ENCODE measurements around the gene RTN4R. TPM values are rescaled to one million over a fixed set of nuclear protein-coding genes. Genes with fewer than 3 reads are reported as not detected.

RTN4R gene
- total and polyA plus RNA-seq, 2 experiments from 2014 or later, result 10.6 to 38.4 TPM

DNA sequence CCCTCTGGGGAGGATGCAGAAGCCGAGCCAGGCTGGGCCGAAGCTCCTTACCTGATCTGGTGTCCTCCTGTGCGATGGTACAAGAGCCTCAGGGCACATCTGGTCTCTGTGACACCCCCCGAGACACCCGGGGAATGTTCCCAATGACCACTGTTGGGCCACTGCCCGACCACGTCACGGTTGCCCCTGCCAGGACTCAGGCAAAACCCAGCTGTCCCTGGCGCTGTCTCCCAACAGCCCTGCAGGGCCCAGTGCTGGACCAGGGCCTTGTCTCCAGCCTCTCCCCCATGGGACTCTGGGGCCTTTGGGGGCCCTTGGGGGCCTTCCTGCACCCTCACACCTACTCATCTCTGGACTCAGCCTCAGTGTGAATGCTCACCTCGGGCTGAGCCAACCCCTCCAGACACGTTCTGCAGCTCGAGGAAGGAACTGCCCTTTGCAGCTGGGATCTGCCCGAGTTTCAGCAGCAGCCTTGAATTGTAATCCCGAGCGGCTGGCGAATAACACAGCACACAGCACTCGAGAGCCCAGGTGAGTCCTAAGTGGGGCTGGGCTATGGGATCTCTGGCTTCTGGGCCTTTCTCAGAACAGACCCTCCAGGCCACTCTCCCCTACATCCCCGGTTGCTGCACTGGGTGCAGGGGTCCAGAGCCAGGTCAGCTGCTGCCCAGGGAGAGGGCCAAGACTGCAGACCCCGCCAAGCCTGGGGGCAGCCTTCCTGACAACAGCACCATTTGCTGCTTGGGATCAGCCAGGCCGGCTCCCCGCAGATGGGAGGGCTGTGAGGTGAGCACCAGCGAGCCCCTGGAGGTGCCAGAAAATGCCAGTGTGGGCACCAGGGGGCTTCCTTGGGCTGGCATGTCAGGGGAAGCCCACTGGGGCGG is 39.8 kb downstream of the RTN4R start (continued):
- TF ChIP-seq, protein P1, sequence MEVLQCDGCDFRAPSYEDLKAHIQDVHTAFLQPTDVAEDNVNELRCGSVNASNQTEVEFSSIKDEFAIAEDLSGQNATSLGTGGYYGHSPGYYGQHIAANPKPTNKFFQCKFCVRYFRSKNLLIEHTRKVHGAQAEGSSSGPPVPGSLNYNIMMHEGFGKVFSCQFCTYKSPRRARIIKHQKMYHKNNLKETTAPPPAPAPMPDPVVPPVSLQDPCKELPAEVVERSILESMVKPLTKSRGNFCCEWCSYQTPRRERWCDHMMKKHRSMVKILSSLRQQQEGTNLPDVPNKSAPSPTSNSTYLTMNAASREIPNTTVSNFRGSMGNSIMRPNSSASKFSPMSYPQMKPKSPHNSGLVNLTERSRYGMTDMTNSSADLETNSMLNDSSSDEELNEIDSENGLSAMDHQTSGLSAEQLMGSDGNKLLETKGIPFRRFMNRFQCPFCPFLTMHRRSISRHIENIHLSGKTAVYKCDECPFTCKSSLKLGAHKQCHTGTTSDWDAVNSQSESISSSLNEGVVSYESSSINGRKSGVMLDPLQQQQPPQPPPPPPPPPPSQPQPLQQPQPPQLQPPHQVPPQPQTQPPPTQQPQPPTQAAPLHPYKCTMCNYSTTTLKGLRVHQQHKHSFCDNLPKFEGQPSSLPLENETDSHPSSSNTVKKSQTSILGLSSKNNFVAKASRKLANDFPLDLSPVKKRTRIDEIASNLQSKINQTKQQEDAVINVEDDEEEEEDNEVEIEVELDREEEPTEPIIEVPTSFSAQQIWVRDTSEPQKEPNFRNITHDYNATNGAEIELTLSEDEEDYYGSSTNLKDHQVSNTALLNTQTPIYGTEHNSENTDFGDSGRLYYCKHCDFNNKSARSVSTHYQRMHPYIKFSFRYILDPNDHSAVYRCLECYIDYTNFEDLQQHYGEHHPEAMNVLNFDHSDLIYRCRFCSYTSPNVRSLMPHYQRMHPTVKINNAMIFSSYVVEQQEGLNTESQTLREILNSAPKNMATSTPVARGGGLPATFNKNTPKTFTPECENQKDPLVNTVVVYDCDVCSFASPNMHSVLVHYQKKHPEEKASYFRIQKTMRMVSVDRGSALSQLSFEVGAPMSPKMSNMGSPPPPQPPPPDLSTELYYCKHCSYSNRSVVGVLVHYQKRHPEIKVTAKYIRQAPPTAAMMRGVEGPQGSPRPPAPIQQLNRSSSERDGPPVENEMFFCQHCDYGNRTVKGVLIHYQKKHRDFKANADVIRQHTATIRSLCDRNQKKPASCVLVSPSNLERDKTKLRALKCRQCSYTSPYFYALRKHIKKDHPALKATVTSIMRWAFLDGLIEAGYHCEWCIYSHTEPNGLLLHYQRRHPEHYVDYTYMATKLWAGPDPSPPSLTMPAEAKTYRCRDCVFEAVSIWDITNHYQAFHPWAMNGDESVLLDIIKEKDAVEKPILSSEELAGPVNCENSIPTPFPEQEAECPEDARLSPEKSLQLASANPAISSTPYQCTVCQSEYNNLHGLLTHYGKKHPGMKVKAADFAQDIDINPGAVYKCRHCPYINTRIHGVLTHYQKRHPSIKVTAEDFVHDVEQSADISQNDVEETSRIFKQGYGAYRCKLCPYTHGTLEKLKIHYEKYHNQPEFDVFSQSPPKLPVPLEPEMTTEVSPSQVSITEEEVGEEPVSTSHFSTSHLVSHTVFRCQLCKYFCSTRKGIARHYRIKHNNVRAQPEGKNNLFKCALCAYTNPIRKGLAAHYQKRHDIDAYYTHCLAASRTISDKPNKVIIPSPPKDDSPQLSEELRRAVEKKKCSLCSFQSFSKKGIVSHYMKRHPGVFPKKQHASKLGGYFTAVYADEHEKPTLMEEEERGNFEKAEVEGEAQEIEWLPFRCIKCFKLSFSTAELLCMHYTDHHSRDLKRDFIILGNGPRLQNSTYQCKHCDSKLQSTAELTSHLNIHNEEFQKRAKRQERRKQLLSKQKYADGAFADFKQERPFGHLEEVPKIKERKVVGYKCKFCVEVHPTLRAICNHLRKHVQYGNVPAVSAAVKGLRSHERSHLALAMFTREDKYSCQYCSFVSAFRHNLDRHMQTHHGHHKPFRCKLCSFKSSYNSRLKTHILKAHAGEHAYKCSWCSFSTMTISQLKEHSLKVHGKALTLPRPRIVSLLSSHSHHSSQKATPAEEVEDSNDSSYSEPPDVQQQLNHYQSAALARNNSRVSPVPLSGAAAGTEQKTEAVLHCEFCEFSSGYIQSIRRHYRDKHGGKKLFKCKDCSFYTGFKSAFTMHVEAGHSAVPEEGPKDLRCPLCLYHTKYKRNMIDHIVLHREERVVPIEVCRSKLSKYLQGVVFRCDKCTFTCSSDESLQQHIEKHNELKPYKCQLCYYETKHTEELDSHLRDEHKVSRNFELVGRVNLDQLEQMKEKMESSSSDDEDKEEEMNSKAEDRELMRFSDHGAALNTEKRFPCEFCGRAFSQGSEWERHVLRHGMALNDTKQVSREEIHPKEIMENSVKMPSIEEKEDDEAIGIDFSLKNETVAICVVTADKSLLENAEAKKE (CRISPR knock-in tag; IDR thresholded peaks at IDR 0.05), result no peak
- TF ChIP-seq CREB1 (CRISPR knock-in tag; IDR thresholded peaks at IDR 0.05; ENCODE audit: low read depth) (no peak), STAT1 (IDR thresholded peaks at IDR 0.05; ENCODE audit: unreplicated experiment) (no peak), EZH2phosphoT487 (IDR thresholded peaks at IDR 0.05; ENCODE audit: unreplicated experiment) (no peak), ZNF114 (CRISPR knock-in tag; IDR thresholded peaks at IDR 0.05) (no peak), ZNF331 (CRISPR knock-in tag; IDR thresholded peaks at IDR 0.05; ENCODE audit: low read depth) (no peak), POLR2AphosphoS5 (IDR thresholded peaks at IDR 0.05; ENCODE audit: low read depth) (no peak), NANOG (IDR thresholded peaks at IDR 0.05; ENCODE audit: borderline replicate concordance) (no peak)
- TF ChIP-seq, protein P2, sequence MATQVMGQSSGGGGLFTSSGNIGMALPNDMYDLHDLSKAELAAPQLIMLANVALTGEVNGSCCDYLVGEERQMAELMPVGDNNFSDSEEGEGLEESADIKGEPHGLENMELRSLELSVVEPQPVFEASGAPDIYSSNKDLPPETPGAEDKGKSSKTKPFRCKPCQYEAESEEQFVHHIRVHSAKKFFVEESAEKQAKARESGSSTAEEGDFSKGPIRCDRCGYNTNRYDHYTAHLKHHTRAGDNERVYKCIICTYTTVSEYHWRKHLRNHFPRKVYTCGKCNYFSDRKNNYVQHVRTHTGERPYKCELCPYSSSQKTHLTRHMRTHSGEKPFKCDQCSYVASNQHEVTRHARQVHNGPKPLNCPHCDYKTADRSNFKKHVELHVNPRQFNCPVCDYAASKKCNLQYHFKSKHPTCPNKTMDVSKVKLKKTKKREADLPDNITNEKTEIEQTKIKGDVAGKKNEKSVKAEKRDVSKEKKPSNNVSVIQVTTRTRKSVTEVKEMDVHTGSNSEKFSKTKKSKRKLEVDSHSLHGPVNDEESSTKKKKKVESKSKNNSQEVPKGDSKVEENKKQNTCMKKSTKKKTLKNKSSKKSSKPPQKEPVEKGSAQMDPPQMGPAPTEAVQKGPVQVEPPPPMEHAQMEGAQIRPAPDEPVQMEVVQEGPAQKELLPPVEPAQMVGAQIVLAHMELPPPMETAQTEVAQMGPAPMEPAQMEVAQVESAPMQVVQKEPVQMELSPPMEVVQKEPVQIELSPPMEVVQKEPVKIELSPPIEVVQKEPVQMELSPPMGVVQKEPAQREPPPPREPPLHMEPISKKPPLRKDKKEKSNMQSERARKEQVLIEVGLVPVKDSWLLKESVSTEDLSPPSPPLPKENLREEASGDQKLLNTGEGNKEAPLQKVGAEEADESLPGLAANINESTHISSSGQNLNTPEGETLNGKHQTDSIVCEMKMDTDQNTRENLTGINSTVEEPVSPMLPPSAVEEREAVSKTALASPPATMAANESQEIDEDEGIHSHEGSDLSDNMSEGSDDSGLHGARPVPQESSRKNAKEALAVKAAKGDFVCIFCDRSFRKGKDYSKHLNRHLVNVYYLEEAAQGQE (IDR thresholded peaks at IDR 0.05; ENCODE audit: unreplicated experiment), result no peak
